GM21447 (cell line): ENCODE data around the gene CD109.
A peak's percentile ranks its signal among the peaks of the same experiment; 100 is the strongest.

Experiments
- ATAC-seq: cut with Tn5 transposase; IDR thresholded peaks from one replicate; pipeline ENCODE4 v1.9.1; 2021; ENCODE audit not compliant: unreplicated experiment

CD109 gene

GRCh38 chr6:73724389-73724788, 28.4 kb downstream of the CD109 start:
- ATAC-seq = no peak

- ATAC-seq = peak; percentile 65
Observed at GRCh38 chr6:73725192-73725591, 29.2 kb downstream of the CD109 start.

- no peak for ATAC-seq
Observed at GRCh38 chr6:73727114-73727513, 31.1 kb downstream of the CD109 start.

GRCh38 chr6:73728548-73729205, 32.7 kb downstream of the CD109 start:
- peak; percentile 43 for ATAC-seq

- no peak for ATAC-seq
Observed at GRCh38 chr6:73731285-73731684, 35.3 kb downstream of the CD109 start.

- peak; percentile 73 for ATAC-seq
Observed at GRCh38 chr6:73732845-73733675, 37.1 kb downstream of the CD109 start.

GRCh38 chr6:73733791-73734190, 37.8 kb downstream of the CD109 start:
- ATAC-seq = no peak

- ATAC-seq = no peak
Observed at GRCh38 chr6:73734832-73735453, 38.9 kb downstream of the CD109 start.

- ATAC-seq = no peak
Observed at GRCh38 chr6:73738367-73739028, 42.5 kb downstream of the CD109 start.

GRCh38 chr6:73739096-73739495, 43.1 kb downstream of the CD109 start:
- ATAC-seq = peak; percentile 67

GRCh38 chr6:73742433-73742832, 46.4 kb downstream of the CD109 start:
- no peak for ATAC-seq

- ATAC-seq = no peak
Observed at GRCh38 chr6:73743081-73743480, 47.1 kb downstream of the CD109 start.

- ATAC-seq = no peak
Observed at GRCh38 chr6:73743556-73743955, 47.6 kb downstream of the CD109 start.

GRCh38 chr6:73746787-73747186, 50.8 kb downstream of the CD109 start:
- ATAC-seq = no peak

- ATAC-seq = peak; percentile 100
Observed at GRCh38 chr6:73747289-73747688, 51.3 kb downstream of the CD109 start.

- no peak for ATAC-seq
Observed at GRCh38 chr6:73752943-73753342, 56.9 kb downstream of the CD109 start.

GRCh38 chr6:73766040-73766439, 70.0 kb downstream of the CD109 start:
- ATAC-seq = no peak

GRCh38 chr6:73768558-73768957, 72.6 kb downstream of the CD109 start:
- ATAC-seq = no peak

- ATAC-seq = no peak
Observed at GRCh38 chr6:73769976-73770375, 74.0 kb downstream of the CD109 start.

GRCh38 chr6:73774311-73774774, 78.3 kb downstream of the CD109 start:
- peak; percentile 79 for ATAC-seq

- no peak for ATAC-seq
Observed at GRCh38 chr6:73779943-73780342, 83.9 kb downstream of the CD109 start.
